Cardiac muscle cell (in vitro differentiated cells and primary cell): ENCODE measurements around the gene RPL28. TPM values are rescaled to one million over a fixed set of nuclear protein-coding genes. Genes with fewer than 3 reads are reported as not detected.

Experiments
- DNase-seq, 2 donors: peaks; one replicate each; pipeline versions ENCODE4 v3.0.0 to v3.0.0-alpha.2; 2010 to 2017; ENCODE audit warnings: low read depth in 1 of 2, low spot score in 1 of 2
- H3K27ac ChIP-seq: fragments of 200-600 bp; sonication (generic); 2 replicates; pipeline ENCODE4 v1.5.1; 2016
- H3K27me3 ChIP-seq: fragments of 200-600 bp; sonication (generic); 2 replicates; pipeline ENCODE4 v1.6.0; 2016; ENCODE audit warnings: control low read depth
- H3K36me3 ChIP-seq: fragments of 200-600 bp; sonication (generic); 2 replicates; pipeline ENCODE4 v1.5.1; 2016; ENCODE audit warnings: control low read depth
- H3K4me1 ChIP-seq: fragments of 200-600 bp; sonication (generic); 2 replicates; pipeline ENCODE4 v1.8.1; 2017; ENCODE audit warnings: low read depth, mild to moderate bottlenecking, mixed run types
- H3K4me3 ChIP-seq: fragments of 200-600 bp; sonication (generic); 2 replicates; pipeline ENCODE4 v1.5.1; 2016; ENCODE audit warnings: mild to moderate bottlenecking
- H3K9me3 ChIP-seq: fragments of 200-600 bp; sonication (generic); 2 replicates; pipeline ENCODE4 v1.5.1; 2017; ENCODE audit warnings: low read depth, mild to moderate bottlenecking, control low read depth
- polyA plus RNA-seq: library from polyadenylated mRNA; unstranded; fragments of >200 nt; fragmentation: Nextera tagmentation; extraction: Ambion mirVana; gene quantifications from 2 replicates; pipeline ENCODE4 v1.2.1, GENCODE V29; 2016
- total RNA-seq: library from RNA; depleted of rRNA; stranded (reverse); fragments of >200 nt; gene quantifications from 2 replicates; pipeline ENCODE4 v1.2.3, GENCODE V29; 2016
- TF ChIP-seq, protein P1 (sequence below): IDR thresholded peaks from 2 replicates; pipeline ENCODE4 v1.5.1; 2012; ENCODE audit warnings: low read depth, mild to moderate bottlenecking, low read length

RPL28 gene
- total and polyA plus RNA-seq, 2 experiments from 2014 or later = 273 to 1,325 TPM

DNA sequence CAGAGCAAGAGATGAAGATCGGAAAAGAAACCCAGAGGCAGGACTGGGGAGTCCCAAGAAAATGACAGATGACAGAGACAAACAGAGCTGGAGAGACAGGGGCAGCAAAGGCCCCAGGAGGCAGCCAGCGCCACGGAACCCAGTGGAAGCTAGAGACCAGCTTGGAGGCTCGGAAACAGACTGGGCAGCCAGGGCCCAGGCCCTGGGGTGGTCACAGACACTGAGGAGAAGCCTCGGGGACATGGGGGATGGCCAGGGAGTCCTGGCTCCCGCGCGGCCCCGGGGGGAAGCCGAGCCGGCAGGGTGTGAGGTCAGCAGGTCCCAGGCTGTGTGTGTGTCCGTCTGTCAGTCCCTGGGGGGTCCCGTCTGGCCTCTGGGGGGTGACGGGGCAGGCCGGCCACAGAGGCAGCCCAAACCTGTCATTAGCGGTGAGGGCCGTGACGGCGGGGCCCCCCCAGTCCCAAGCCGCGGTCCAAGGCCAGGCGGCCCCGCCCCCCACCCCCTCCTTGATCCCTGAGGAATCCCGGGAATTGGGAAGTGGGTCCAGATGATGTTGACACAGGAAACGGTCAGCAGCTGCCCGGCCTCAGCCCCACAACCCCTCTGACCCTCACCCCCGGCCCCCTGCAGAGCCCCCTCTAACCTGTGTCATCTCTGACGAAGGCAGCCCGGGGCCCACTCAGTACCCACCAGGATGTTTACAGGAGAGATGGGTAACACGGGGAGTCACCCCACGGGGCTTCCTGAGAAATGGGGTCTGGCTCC lies 11.6 kb upstream of the RPL28 start:
- Histone ChIP-seq H3K27me3 (peaks cover 57% of the 10 kb centered on the region), H3K27ac (no peak overlapping the region)
- peak in 1 of 2 donors; percentile 50 for DNase-seq

DNA sequence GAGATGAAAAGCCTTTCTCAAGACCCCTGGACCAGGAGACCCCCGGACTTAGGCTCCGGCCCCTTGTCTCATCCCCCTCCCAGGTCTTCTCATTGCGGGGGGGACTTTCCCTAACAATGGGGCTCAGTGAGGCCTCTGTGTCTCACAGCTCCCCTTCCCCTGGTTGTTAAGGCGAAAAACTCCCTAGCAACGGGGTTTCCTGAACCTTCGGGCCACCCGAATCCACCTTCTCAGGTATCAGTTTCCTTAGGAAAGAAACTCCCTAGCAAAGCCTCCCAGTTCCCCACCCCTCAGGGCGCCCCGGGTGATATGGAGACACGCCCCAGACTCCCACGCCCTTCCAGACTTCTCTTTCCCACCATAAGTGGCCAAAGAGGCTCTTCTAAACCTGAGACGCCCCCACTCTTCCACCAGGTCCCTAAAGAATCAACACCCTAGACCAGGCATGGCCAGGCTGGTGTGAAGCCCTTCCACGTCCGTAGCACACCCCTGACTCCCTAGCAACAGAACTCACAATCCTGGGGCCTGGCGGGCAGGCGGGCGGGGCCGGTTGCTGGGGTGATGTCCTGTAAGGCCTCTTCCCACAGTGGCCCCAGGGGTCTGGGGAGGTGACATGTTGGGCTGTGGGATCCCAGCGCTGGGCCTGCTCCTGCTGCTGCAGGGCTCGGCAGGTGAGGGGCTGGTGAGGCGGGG lies 9.3 kb upstream of the RPL28 start, which contains the start of gene TMEM190:
TMEM190 (plus strand) TSS at position 586 of the 693 bp plus-strand sequence; CDS start at position 614, 28 bp downstream.
- H3K4me3 ChIP-seq = no peak within 1 kb of the TSS
- TF ChIP-seq, protein P1, sequence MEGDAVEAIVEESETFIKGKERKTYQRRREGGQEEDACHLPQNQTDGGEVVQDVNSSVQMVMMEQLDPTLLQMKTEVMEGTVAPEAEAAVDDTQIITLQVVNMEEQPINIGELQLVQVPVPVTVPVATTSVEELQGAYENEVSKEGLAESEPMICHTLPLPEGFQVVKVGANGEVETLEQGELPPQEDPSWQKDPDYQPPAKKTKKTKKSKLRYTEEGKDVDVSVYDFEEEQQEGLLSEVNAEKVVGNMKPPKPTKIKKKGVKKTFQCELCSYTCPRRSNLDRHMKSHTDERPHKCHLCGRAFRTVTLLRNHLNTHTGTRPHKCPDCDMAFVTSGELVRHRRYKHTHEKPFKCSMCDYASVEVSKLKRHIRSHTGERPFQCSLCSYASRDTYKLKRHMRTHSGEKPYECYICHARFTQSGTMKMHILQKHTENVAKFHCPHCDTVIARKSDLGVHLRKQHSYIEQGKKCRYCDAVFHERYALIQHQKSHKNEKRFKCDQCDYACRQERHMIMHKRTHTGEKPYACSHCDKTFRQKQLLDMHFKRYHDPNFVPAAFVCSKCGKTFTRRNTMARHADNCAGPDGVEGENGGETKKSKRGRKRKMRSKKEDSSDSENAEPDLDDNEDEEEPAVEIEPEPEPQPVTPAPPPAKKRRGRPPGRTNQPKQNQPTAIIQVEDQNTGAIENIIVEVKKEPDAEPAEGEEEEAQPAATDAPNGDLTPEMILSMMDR = no peak
- no peaks in the 10 kb centered on the region for H3K4me1 ChIP-seq
- H3K9me3 ChIP-seq = no peaks in the 10 kb centered on the region
- no peaks in the 10 kb centered on the region for H3K36me3 ChIP-seq
- peaks cover 35% of the 10 kb centered on the region for H3K27me3 ChIP-seq
- H3K27ac ChIP-seq = no peak within 1 kb of the TSS
- no peak for DNase-seq

More for the DNA sequence above, 11.6 kb upstream of the RPL28 start:
- Histone ChIP-seq H3K4me1 (peaks cover 4% of the 10 kb centered on the region), H3K4me3 (no peak overlapping the region), H3K36me3 (no peaks in the 10 kb centered on the region), H3K9me3 (no peaks in the 10 kb centered on the region)
- TF ChIP-seq, protein P1 = no peak

DNA sequence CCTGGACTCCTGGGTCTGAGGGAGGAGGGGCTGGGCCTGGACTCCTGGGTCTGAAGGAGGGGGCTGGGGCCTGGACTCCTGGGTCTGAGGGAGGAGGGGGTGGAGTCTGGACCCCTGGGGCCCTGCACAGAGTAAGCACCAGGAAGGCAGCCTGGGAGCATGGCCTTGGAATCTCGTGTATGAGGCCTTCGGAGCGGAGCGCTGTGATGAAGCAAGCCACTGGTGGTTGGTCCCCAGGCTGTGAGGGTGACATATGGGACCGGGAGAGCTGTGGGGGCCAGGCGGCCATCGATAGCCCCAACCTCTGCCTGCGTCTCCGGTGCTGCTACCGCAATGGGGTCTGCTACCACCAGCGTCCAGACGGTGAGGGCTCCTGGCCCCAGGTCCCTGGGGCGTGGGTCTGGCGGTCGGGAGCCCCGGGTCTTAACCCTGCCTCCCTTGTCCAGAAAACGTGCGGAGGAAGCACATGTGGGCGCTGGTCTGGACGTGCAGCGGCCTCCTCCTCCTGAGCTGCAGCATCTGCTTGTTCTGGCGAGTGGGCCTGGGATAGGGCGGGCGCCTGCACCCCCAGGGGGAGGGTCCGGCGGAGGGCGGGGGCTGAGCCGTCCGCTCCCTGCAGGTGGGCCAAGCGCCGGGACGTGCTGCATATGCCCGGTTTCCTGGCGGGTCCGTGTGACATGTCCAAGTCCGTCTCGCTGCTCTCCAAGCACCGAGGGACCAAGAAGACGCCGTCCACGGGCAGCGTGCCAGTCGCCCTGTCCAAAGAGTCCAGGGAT lies 8.2 kb upstream of the RPL28 start:
- Histone ChIP-seq H3K36me3 (no peaks in the 10 kb centered on the region), H3K4me1 (no peaks in the 10 kb centered on the region), H3K9me3 (no peaks in the 10 kb centered on the region), H3K4me3 (no peak overlapping the region), H3K27ac (no peak overlapping the region), H3K27me3 (peaks cover 24% of the 10 kb centered on the region)
- DNase-seq = no peak
- TF ChIP-seq, protein P1 = no peak

DNA sequence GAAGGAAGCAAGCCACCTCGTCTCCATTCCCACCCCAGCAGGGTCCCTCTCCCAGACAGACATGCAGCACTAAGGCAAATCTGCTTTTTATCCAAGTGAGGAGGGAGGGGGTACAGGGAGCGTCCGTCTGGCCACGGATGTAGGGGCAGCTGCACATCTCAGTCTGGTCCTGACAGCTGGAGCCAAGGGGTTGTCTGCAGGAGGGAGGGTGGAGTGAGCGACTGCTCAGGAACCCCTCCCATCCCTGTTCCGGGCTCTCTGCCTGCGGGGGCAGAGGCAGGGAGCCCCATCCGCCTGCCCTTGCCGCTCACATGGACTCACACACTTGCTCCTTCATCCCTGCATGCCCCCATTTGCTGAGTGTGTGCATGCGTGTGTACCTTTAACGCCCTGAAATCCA lies 6.6 kb upstream of the RPL28 start:
- H3K4me3 ChIP-seq = no peak overlapping the region
- H3K4me1 ChIP-seq = no peaks in the 10 kb centered on the region
- no peak overlapping the region for H3K27ac ChIP-seq
- TF ChIP-seq, protein P1 = no peak
- DNase-seq = no peak
- H3K36me3 ChIP-seq = no peaks in the 10 kb centered on the region
- H3K27me3 ChIP-seq = peaks cover 23% of the 10 kb centered on the region
- H3K9me3 ChIP-seq = no peaks in the 10 kb centered on the region

DNA sequence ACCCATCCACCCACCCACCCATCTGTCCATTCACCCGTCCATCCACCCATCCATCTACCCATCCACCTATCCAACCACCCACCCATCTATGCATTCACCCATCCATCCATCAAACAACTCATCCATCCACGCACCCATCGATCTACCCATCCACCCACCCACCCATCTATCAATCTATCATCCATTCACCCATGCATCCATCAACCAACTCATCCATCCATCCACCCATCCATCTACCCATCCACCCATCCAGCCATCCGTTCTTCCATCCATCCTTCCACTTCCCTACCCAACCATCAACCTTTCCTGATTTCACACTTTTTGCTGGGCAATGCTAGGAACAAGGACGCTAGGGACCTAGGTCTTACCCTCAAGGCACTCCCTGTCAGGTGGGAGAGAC lies 3.7 kb upstream of the RPL28 start:
- DNase-seq = no peak
- Histone ChIP-seq H3K4me3 (no peak overlapping the region), H3K36me3 (peaks cover 2% of the 10 kb centered on the region), H3K4me1 (peaks cover 16% of the 10 kb centered on the region), H3K27me3 (peaks cover 20% of the 10 kb centered on the region), H3K9me3 (no peaks in the 10 kb centered on the region), H3K27ac (no peak overlapping the region)
- TF ChIP-seq, protein P1 = no peak
